ENCODE measurements around the gene NCF1.
A peak's percentile ranks its signal among the peaks of the same experiment; 100 is the strongest.
"Not testable (repeated sequence)": the region's sequence is repeated elsewhere in the genome, so short reads cannot be mapped to it uniquely, and the experiment has no call there.

NCF1 gene

DNA sequence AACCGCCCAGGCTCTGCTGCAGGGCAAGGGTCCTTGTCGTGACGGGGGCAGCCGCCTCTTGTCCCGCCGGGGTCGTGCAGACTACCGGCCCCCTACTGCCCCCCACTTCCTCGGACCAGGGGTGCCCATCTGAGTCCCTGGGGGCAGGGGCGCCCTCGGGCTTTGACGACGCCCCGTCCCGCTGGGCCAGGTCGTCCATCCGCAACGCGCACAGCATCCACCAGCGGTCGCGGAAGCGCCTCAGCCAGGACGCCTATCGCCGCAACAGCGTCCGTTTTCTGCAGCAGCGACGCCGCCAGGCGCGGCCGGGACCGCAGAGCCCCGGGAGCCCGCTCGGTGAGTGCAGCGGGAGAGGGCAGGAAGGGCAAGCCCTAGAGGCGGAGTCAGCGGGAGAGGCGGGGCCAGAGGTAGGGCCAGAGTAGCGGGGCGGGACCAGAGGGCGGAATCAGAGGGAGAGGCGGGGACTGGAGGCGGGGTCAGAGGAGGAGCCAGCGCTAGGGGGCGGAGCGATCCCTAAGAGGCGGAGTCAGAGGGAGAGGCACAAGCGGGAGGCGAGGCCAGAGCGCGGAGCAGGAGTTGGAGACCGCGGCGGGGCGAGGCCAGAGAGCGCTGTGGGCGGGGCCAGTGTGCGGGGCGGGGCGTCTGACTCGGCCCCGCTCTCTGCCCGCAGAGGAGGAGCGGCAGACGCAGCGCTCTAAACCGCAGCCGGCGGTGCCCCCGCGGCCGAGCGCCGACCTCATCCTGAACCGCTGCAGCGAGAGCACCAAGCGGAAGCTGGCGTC lies 14.7 kb downstream of the NCF1 start:
- DNase-seq, result peak; percentile 33

GRCh38 chr7:74789200-74789736 lies 15.5 kb downstream of the NCF1 start:
- not testable (repeated sequence) for DNase-seq

DNA sequence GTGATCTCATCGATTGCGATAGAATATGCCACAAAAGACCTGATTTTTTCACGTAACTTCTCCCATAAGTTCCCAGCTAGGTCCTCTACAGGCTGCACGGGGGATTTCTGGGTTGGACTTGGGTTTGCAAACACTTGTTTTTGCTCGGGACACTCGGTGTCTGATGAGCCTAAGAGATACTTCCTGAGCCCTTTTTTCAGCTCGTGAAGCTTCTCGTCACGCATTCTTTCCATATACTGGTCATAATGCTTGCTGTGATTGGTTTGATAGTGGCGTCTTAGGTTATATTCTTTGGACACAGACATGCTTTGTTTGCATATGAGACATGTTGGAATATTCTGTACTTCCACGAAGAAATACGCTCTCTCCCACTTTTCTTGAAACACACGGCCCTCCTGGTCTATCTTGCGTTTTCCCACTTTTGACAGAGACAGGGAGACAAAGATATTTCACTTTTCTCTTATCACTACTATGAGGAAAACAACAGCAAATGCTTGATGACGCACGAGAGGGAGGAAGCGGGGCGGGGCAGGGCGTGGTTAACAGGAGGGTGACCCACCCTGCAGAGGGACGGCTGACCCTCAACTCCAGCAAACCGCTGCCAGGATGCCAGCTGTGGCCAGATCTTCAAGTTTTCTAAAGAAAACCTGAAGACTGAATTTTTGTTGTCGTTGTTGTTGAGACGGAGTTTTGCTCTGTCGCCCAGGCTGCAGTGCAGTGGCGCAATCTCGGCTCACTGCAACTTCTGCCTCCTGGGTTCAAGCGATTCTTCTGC lies 24.2 kb downstream of the NCF1 start:
- not testable (repeated sequence) for DNase-seq

- not testable (repeated sequence) for DNase-seq
Observed at GRCh38 chr7:74798644-74799043, 24.8 kb downstream of the NCF1 start.

DNA sequence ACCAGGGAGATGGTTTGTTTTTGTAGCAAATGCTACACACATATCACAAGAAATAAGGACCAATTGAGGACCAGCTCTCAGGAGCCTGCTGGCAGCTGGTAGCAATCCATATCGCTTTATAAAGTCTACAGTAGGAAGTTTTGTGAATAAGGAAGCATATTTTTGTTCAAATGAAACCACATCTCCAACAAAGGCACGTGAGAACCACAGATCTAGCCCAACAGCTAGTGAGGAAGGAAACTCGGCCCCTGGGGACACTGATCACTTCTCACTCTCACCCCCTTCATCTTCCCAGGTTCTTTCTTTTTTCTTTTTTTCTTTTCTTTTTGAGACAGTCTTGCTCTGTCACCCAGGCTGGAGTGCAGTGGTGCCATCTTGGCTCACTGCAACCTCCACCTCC lies 42.1 kb downstream of the NCF1 start:
- DNase-seq, result not testable (repeated sequence)

DNA sequence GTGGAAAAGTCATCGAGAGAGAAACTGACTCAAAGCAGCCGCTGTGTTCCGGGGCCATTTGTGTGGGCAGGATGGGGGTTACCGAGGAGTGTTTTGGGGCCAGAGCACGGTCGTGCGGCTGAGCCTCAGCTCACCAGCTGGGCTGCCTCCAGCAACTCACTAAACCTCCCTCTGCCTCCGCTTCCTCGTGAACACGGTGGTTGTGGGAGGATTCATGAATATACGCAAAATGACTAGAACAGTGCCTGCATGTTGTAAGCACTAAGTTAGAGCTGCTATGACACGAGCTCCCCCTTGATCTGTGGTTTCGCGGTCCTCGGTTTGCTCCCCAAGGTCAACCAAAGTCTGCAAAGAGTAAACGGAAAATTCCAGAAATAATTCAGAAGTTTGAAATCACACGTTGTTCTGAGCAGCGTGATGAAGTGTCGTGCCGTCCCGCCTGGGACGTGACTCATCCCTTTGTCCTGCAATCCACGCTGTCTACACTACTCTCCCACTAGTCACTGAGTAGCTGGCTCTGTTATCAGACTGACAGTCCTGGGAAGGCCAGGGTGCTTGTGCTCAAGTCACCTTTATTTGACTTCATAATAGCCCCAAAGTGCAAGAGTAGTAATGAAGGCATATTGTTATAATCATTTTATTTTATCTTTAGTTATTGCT lies 46.5 kb downstream of the NCF1 start:
- DNase-seq, result not testable (repeated sequence)

GRCh38 chr7:74821259-74821658 lies 47.4 kb downstream of the NCF1 start:
- not testable (repeated sequence) for DNase-seq

GRCh38 chr7:74829959-74830358 lies 56.1 kb downstream of the NCF1 start:
- DNase-seq, result not testable (repeated sequence)

- DNase-seq, result not testable (repeated sequence)
Observed at GRCh38 chr7:74830411-74830810, 56.6 kb downstream of the NCF1 start.

Data from amniotic stem cell (primary cell).